Body of pancreas (tissue), 4 donors: Measurements from ENCODE around the gene PSMB7. TPM values are rescaled to one million over a fixed set of nuclear protein-coding genes. Genes with fewer than 3 reads are reported as not detected.

Source experiments
- ATAC-seq: fragments of 150-250 bp; one replicate; pipeline ENCODE4 v1.9.1; 2016
- DNase-seq, 4 donors: peaks; one replicate each; pipeline ENCODE4 v3.0.0-alpha.2; 2019
- H3K27ac ChIP-seq, 4 donors: fragments of 200-600 bp; sonication (generic); 1 replicate in 3 of 4; 2 replicates in 1 of 4; pipeline versions ENCODE4 v1.5.1 to v1.6.1; 2016 to 2019; ENCODE audit warnings: mild to moderate bottlenecking in 1 of 4, mixed read lengths in 1 of 4, moderate library complexity in 1 of 4
- H3K27me3 ChIP-seq, 2 donors: fragments of 200-600 bp; sonication (generic); one replicate each; pipeline ENCODE4 v1.6.0; 2016; ENCODE audit warnings: mild to moderate bottlenecking in 1 of 2
- H3K36me3 ChIP-seq, 2 donors: fragments of 200-600 bp; sonication (generic); replicated peaks in 1 of 2; 2 replicates each; pipeline ENCODE4 v1.5.1; 2016; ENCODE audit warnings: low read depth in 2 of 2; ENCODE audit not compliant: insufficient read depth in 1 of 2
- H3K4me1 ChIP-seq: fragments of 200-600 bp; sonication (generic); one replicate; pipeline ENCODE4 v1.6.0; 2016
- H3K4me3 ChIP-seq, 2 donors: fragments of 200-600 bp; sonication (generic); 1 replicate in 1 of 2; 2 replicates in 1 of 2; pipeline ENCODE4 v1.5.1; 2016 to 2019
- H3K9me3 ChIP-seq, 3 donors: fragments of 200-600 bp; sonication (generic); 1 replicate in 2 of 3; 2 replicates in 1 of 3; pipeline ENCODE4 v1.5.1; 2016
- POLR2A ChIP-seq, 3 donors: fragments of 450-650 bp; IDR thresholded peaks; one replicate each; pipeline ENCODE4 v1.6.1; 2016; ENCODE audit warnings: antibody characterized with exemption in 3 of 3, mild to moderate bottlenecking in 2 of 3
- WGBS, 2 donors: methylation state at CpG; one replicate each; pipeline ENCODE4 v1.1.5; 2017; 5-methylcytosine and 5-hydroxymethylcytosine counted together
- intact Hi-C: fragments of 100-400 bp; cut with DNase I; formaldehyde crosslinking; loops from one replicate; pipeline ENCODE4 v1.15.1; 2023
- total RNA-seq, 2 donors: library from RNA; depleted of rRNA; stranded (reverse); fragments of >200 nt; gene quantifications; one replicate each; pipeline ENCODE4 v1.1.0, GENCODE V29; 2016
- TF ChIP-seq, protein P1 (sequence below), 7 experiments: fragments of 450-650 bp in 4 of 7; fragments of 200-600 bp in 3 of 7; sonication (generic) in 3 of 7; IDR thresholded peaks; one replicate each; pipeline ENCODE4 v1.5.1; 2016 to 2019; ENCODE audit warnings: antibody characterized with exemption in 7 of 7

Gene PSMB7
- total RNA-seq, 2 donors from 2014 or later = 31.6 to 93.9 TPM

GRCh38 chr9:124333203-124333579 lies 82.1 kb downstream of the PSMB7 start:
- intact Hi-C loops = no loop called here
- ATAC-seq (no peak), DNase-seq (no peak)
- WGBS, 2 donors = 93 to 94% methylated on average over 7 of the region's 7 CpGs
- Histone ChIP-seq H3K4me3 (no peak overlapping the region), H3K4me1 (no peaks in the 10 kb centered on the region), H3K27me3 (no peaks in the 10 kb centered on the region), H3K36me3 (peaks cover 0 to 20% of the 10 kb centered on the region in 2 donors), H3K9me3 (peaks cover 0 to 9% (median 0%) of the 10 kb centered on the region in 3 donors), H3K27ac (no peak overlapping the region)
- TF ChIP-seq POLR2A (IDR thresholded peaks at IDR 0.05) = no peak

DNA sequence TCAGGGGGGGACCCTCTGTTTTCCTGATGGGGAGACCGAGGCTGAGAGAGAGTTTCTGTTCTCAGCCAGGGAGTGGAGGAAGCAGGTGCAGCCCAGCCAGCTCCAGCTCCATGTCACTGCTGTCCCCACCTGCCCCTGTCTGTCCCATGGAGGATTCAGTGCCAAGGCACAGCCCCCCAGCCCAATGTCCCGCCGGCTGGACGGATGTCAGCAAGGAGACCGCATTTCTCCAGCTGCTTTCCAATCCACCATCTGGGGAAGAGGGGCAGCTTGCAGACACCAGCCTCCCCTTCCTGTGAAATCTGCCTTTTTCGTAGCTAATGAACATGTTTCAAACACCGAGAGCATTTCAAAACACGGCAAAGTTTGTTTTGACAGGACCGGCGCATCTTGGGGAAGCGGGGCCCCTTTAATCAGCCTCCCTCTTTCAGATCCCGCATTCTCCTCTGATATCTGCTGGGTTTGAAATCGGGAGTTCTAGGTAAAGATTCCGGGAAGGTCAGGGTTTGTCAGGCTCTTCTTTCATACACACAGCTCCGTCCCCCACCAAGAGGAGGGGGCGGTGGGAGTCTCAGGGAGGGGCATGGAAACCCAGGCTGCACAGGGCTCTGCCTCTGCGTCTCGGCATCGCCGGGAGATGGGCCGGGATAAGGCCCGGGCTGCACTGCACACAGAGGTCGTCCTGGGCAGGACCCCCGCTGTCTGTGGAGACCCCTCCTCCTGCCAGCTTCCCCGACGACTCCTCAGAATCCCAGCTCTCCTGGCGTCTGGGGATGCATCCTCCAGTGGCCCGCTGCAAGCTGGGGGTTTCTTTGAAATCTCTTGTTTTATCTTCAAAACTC lies 82.7 kb downstream of the PSMB7 start:
- Histone ChIP-seq H3K27ac (no peak overlapping the region), H3K27me3 (no peaks in the 10 kb centered on the region), H3K4me1 (no peaks in the 10 kb centered on the region), H3K9me3 (peaks cover 0 to 6% (median 0%) of the 10 kb centered on the region in 3 donors), H3K36me3 (peaks cover 0 to 25% of the 10 kb centered on the region in 2 donors), H3K4me3 (no peak overlapping the region)
- ATAC-seq (no peak), DNase-seq (no peak)
- 81 to 87% methylated on average over 27 of the region's 28 CpGs for WGBS, 2 donors
- intact Hi-C loops = no loop called here
- TF ChIP-seq, protein P1, sequence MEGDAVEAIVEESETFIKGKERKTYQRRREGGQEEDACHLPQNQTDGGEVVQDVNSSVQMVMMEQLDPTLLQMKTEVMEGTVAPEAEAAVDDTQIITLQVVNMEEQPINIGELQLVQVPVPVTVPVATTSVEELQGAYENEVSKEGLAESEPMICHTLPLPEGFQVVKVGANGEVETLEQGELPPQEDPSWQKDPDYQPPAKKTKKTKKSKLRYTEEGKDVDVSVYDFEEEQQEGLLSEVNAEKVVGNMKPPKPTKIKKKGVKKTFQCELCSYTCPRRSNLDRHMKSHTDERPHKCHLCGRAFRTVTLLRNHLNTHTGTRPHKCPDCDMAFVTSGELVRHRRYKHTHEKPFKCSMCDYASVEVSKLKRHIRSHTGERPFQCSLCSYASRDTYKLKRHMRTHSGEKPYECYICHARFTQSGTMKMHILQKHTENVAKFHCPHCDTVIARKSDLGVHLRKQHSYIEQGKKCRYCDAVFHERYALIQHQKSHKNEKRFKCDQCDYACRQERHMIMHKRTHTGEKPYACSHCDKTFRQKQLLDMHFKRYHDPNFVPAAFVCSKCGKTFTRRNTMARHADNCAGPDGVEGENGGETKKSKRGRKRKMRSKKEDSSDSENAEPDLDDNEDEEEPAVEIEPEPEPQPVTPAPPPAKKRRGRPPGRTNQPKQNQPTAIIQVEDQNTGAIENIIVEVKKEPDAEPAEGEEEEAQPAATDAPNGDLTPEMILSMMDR (IDR thresholded peaks at IDR 0.05) = no peak
- no peak for TF ChIP-seq POLR2A (IDR thresholded peaks at IDR 0.05)

- H3K36me3 ChIP-seq = peaks cover 6 to 32% of the 10 kb centered on the region in 2 donors
- intact Hi-C loops = no loop called here
- no peak overlapping the region for H3K27ac ChIP-seq
- no peak for DNase-seq
- no peak for ATAC-seq
- TF ChIP-seq POLR2A (IDR thresholded peaks at IDR 0.05) = no peak
- TF ChIP-seq, protein P1 (IDR thresholded peaks at IDR 0.05) = no peak
- WGBS, 2 donors = 77 to 95% methylated on average over 7 to 10 of the region's 11 CpGs
- H3K4me3 ChIP-seq = no peak overlapping the region
- no peaks in the 10 kb centered on the region for H3K4me1 ChIP-seq
- H3K9me3 ChIP-seq = no peaks in the 10 kb centered on the region
- H3K27me3 ChIP-seq = no peaks in the 10 kb centered on the region
These were observed 83.7 kb downstream of the PSMB7 start for GRCh38 chr9:124331580-124331979.

- Histone ChIP-seq H3K4me3 (no peak overlapping the region), H3K9me3 (no peaks in the 10 kb centered on the region), H3K27ac (no peak overlapping the region), H3K36me3 (peaks cover 6 to 36% of the 10 kb centered on the region in 2 donors), H3K4me1 (no peaks in the 10 kb centered on the region), H3K27me3 (no peaks in the 10 kb centered on the region)
- ATAC-seq (no peak), DNase-seq (no peak)
- WGBS, 2 donors = 89 to 92% methylated on average over 26 of the region's 29 CpGs
- intact Hi-C loops = no loop called here
- TF ChIP-seq, protein P1 (IDR thresholded peaks at IDR 0.05) = no peak
- no peak for TF ChIP-seq POLR2A (IDR thresholded peaks at IDR 0.05)
These were observed 85.1 kb downstream of the PSMB7 start for GRCh38 chr9:124330011-124330697.

GRCh38 chr9:124329206-124329792 lies 85.9 kb downstream of the PSMB7 start:
- Histone ChIP-seq H3K9me3 (no peaks in the 10 kb centered on the region), H3K36me3 (peaks cover 6 to 33% of the 10 kb centered on the region in 2 donors), H3K27ac (no peak overlapping the region), H3K4me3 (no peak overlapping the region), H3K27me3 (no peaks in the 10 kb centered on the region), H3K4me1 (no peaks in the 10 kb centered on the region)
- DNase-seq = no peak
- ATAC-seq = no peak
- WGBS, 2 donors = 90 to 91% methylated on average over 18 to 19 of the region's 19 CpGs
- TF ChIP-seq, protein P1 (IDR thresholded peaks at IDR 0.05) = no peak
- no peak for TF ChIP-seq POLR2A (IDR thresholded peaks at IDR 0.05)
- intact Hi-C loops = no loop called here
